Measurements from ENCODE around the gene PRPF8.

DNA sequence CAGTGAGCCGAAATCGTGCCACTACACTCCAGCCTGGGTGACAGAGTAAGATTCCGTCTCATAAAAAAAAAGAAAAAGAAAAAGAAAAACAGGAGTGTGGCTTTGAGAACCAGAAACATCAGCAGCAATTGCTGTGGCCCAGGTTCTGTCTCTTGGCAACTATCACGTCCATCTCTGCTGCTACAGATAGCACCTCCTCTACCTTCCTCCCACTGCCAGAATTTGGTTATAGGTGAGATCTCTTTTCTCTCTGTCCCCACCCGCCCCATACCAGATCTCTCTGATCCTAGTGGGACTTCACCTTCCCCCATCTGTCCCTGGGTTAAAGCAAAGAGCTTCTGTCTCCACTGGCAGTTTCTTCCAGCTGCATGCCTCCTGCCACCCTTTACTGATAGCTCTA, 22.4 kb upstream of the PRPF8 start:
- TF ChIP-seq, protein P1, sequence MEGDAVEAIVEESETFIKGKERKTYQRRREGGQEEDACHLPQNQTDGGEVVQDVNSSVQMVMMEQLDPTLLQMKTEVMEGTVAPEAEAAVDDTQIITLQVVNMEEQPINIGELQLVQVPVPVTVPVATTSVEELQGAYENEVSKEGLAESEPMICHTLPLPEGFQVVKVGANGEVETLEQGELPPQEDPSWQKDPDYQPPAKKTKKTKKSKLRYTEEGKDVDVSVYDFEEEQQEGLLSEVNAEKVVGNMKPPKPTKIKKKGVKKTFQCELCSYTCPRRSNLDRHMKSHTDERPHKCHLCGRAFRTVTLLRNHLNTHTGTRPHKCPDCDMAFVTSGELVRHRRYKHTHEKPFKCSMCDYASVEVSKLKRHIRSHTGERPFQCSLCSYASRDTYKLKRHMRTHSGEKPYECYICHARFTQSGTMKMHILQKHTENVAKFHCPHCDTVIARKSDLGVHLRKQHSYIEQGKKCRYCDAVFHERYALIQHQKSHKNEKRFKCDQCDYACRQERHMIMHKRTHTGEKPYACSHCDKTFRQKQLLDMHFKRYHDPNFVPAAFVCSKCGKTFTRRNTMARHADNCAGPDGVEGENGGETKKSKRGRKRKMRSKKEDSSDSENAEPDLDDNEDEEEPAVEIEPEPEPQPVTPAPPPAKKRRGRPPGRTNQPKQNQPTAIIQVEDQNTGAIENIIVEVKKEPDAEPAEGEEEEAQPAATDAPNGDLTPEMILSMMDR (IDR thresholded peaks at IDR 0.05; ENCODE audit: low read depth, low read length, missing input control) = no peak
- no peak for TF ChIP-seq HNF4A (conservative IDR thresholded peaks at IDR 0.05)
- no peak for TF ChIP-seq REST (IDR thresholded peaks at IDR 0.05)
- no peak for TF ChIP-seq JUND (IDR thresholded peaks at IDR 0.05)
- no peak for TF ChIP-seq MAX (IDR thresholded peaks at IDR 0.05)
- TF ChIP-seq YY1 (IDR thresholded peaks at IDR 0.05) = no peak
- TF ChIP-seq RAD21 (IDR thresholded peaks at IDR 0.05) = no peak
- TF ChIP-seq TAF1 (conservative IDR thresholded peaks at IDR 0.05) = no peak
- TF ChIP-seq SP1 (IDR thresholded peaks at IDR 0.05) = no peak
- no peak for TF ChIP-seq GABPA (IDR thresholded peaks at IDR 0.05 in 1 of 2, conservative IDR thresholded peaks at IDR 0.05 in 1 of 2)
- no peak for TF ChIP-seq ATF3 (IDR thresholded peaks at IDR 0.05)

Measured in liver (tissue), 3 donors.